Sigmoid colon (tissue), 7 donors: ENCODE data around the gene TMEM40. TPM values are rescaled to one million over a fixed set of nuclear protein-coding genes. Genes with fewer than 3 reads are reported as not detected.

Source experiments
- DNase-seq: peaks from one replicate; pipeline ENCODE4 v3.0.0-alpha.2; 2019
- H3K27ac ChIP-seq, 4 donors: fragments of 200-600 bp; sonication (generic); one replicate each; pipeline ENCODE4 v1.5.1; 2016 to 2019; ENCODE audit warnings: mild to moderate bottlenecking in 1 of 4
- H3K27me3 ChIP-seq, 3 donors: fragments of 200-600 bp; sonication (generic); one replicate each; pipeline ENCODE4 v1.5.1; 2019; ENCODE audit warnings: mild to moderate bottlenecking in 1 of 3
- H3K36me3 ChIP-seq, 4 donors: fragments of 200-600 bp; sonication (generic); one replicate each; pipeline ENCODE4 v1.5.1; 2016 to 2019
- H3K4me1 ChIP-seq, 4 donors: fragments of 200-600 bp; sonication (generic); one replicate each; pipeline ENCODE4 v1.5.1; 2017 to 2019
- H3K4me3 ChIP-seq, 4 donors: fragments of 200-600 bp; sonication (generic); one replicate each; pipeline ENCODE4 v1.5.1; 2017 to 2019; ENCODE audit warnings: mild to moderate bottlenecking in 2 of 4, moderate library complexity in 1 of 4
- H3K9me3 ChIP-seq, 4 donors: fragments of 200-600 bp in 3 of 4; sonication (generic) in 3 of 4; one replicate each; pipeline versions ENCODE4 v1.5.1 to v1.6.1; 2013 to 2019
- CTCF ChIP-seq, 4 experiments: fragments of 450-650 bp in 3 of 4; fragments of 200-600 bp in 1 of 4; IDR thresholded peaks; one replicate each; pipeline ENCODE4 v1.5.1; 2016 to 2019; ENCODE audit warnings: antibody characterized with exemption in 4 of 4, mild to moderate bottlenecking in 3 of 4, moderate library complexity in 2 of 4
- EP300 ChIP-seq, 4 donors: sonication (generic); formaldehyde crosslinking; IDR thresholded peaks; one replicate each; pipeline ENCODE4 v1.6.1; 2017; ENCODE audit warnings: antibody characterized with exemption in 4 of 4
- POLR2A ChIP-seq, 2 donors: fragments of 450-650 bp; IDR thresholded peaks; one replicate each; pipeline ENCODE4 v1.6.1; 2016; ENCODE audit warnings: antibody characterized with exemption in 2 of 2, mild to moderate bottlenecking in 2 of 2, moderate library complexity in 2 of 2
- POLR2AphosphoS5 ChIP-seq, 4 donors: sonication (generic); formaldehyde crosslinking; IDR thresholded peaks; one replicate each; pipeline ENCODE4 v1.6.1; 2017; ENCODE audit warnings: antibody characterized with exemption in 4 of 4
- WGBS, 2 donors: extraction: QIAGEN DNeasy Blood & Tissue Kit; methylation state at CpG; one replicate each; pipeline ENCODE4 v1.1.7; 2013; 5-methylcytosine and 5-hydroxymethylcytosine counted together
- intact Hi-C: fragments of 100-400 bp; cut with DNase I; formaldehyde crosslinking; loops from one replicate; pipeline ENCODE4 v1.15.1; 2023
- polyA plus RNA-seq, 3 donors: library from polyadenylated mRNA; stranded (reverse); fragments of 200-250 nt; gene quantifications; one replicate each; pipeline ENCODE4 v1.2.3, GENCODE V29; 2013
- total RNA-seq, 4 donors: library from RNA; depleted of rRNA; stranded (reverse); fragments of >200 nt; gene quantifications; one replicate each; pipeline ENCODE4 v1.1.0, GENCODE V29; 2016
- donor health status: healthy with polysubstance abuse.
- donor health status: Bipolar disorder and iron deficiency.
- donor health status: healthy.

TMEM40 gene
- total and polyA plus RNA-seq, 7 donors = 0.10 to 0.60 TPM; not detected in 5

- Histone ChIP-seq H3K36me3 (no peaks in the 10 kb centered on the region), H3K4me1 (peaks cover 0 to 18% (median 15%) of the 10 kb centered on the region in 4 donors), H3K4me3 (peak overlapping the region; percentile 54 to 79 (median 68)), H3K27me3 (no peaks in the 10 kb centered on the region), H3K27ac (peak overlapping the region; percentile 90 to 91 (median 90)), H3K9me3 (no peaks in the 10 kb centered on the region)
- no peak for TF ChIP-seq EP300 (IDR thresholded peaks at IDR 0.05)
- TF ChIP-seq POLR2AphosphoS5 (IDR thresholded peaks at IDR 0.05) = no peak
- TF ChIP-seq POLR2A (IDR thresholded peaks at IDR 0.05) = no peak
- no peak for TF ChIP-seq CTCF (IDR thresholded peaks at IDR 0.05)
- intact Hi-C loops = loop anchor here (5.0 kb wide), 1 partner anchor 45 kb away; the partner anchor contains the start of gene RPL32
- 42 to 66% methylated on average over 17 of the region's 17 CpGs for WGBS, 2 donors
- no peak for DNase-seq
Observed at GRCh38 chr3:12797124-12797891, 38.2 kb upstream of the TMEM40 start.

- TF ChIP-seq CTCF (IDR thresholded peaks at IDR 0.05) = no peak
- TF ChIP-seq POLR2AphosphoS5 (IDR thresholded peaks at IDR 0.05) = peak; percentile 36 to 82 (median 66)
- no peak for TF ChIP-seq EP300 (IDR thresholded peaks at IDR 0.05)
- TF ChIP-seq POLR2A (IDR thresholded peaks at IDR 0.05) = peak in 1 of 2 donors; percentile 46
- intact Hi-C loops = loop anchor here (5.0 kb wide), 1 partner anchor 46 kb away; the partner anchor contains the start of gene RPL32
- WGBS, 2 donors = 7 to 12% methylated on average over 61 of the region's 61 CpGs
- peak within 1 kb of the TSS; percentile 90 to 91 (median 90) for H3K27ac ChIP-seq
- DNase-seq = peak; percentile 88
- H3K9me3 ChIP-seq = no peaks in the 10 kb centered on the region
- H3K36me3 ChIP-seq = no peaks in the 10 kb centered on the region
- peak within 1 kb of the TSS; percentile 54 to 79 (median 68) for H3K4me3 ChIP-seq
- H3K4me1 ChIP-seq = peaks cover 0 to 18% (median 15%) of the 10 kb centered on the region in 4 donors
- no peaks in the 10 kb centered on the region for H3K27me3 ChIP-seq
Observed at GRCh38 chr3:12796171-12797123, 37.4 kb upstream of the TMEM40 start, which contains the start of gene CAND2. CAND2 (plus strand) TSS chr3:12796680; CDS start chr3:12796721, 41 bp downstream.

- 87 to 90% methylated on average over 5 of the region's 5 CpGs for WGBS, 2 donors
- peaks cover 0 to 18% (median 14%) of the 10 kb centered on the region in 4 donors for H3K4me1 ChIP-seq
Observed at GRCh38 chr3:12793701-12794100, 34.6 kb upstream of the TMEM40 start.

More at GRCh38 chr3:12793701-12794100, 34.6 kb upstream of the TMEM40 start:
- no peak overlapping the region for H3K27ac ChIP-seq
- intact Hi-C loops = no loop called here
- no peaks in the 10 kb centered on the region for H3K9me3 ChIP-seq
- no peaks in the 10 kb centered on the region for H3K36me3 ChIP-seq
- TF ChIP-seq CTCF (IDR thresholded peaks at IDR 0.05) = no peak
- TF ChIP-seq EP300 (IDR thresholded peaks at IDR 0.05) = no peak
- TF ChIP-seq POLR2A (IDR thresholded peaks at IDR 0.05) = no peak
- TF ChIP-seq POLR2AphosphoS5 (IDR thresholded peaks at IDR 0.05) = no peak
- no peaks in the 10 kb centered on the region for H3K27me3 ChIP-seq
- no peak overlapping the region for H3K4me3 ChIP-seq
- peak; percentile 28 for DNase-seq
